ENCODE results near the gene CDR2. TPM values are rescaled to one million over a fixed set of nuclear protein-coding genes. Genes with fewer than 3 reads are reported as not detected.

Gene CDR2
- total and polyA plus RNA-seq, 2 of the 13 experiments (the other 11 are each of a cell fraction or from before 2014, with no cell fraction given): 59.0 to 78.9 TPM

DNA sequence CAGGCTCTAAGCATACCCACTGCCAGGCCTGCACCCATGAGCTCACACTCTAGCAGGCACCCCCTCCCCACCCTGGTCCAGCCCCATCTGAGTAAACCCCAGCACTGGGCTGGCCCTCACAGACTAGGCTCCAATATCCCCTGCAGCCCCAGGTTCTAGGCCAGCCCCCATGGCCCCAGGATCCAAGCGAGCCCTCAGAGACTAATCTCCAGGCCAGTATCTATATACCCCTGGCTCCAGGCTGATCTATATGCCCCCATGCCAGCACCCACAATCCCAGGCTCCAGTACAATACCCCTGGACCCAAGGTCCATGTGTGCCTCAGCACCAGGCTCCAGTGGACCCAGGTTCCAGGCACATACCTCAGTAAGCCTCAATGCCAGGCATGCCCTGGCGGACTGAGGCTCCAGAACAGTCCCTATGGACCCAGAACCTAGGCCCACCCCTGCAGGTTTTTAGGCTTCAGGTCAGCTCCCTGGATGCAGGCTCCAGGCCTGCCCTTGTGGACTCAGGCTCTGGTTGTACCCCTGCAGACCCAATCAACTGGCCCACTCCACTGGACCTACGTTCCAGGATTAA is 38.7 kb downstream of the CDR2 start (continued):
- TF ChIP-seq, protein P1, sequence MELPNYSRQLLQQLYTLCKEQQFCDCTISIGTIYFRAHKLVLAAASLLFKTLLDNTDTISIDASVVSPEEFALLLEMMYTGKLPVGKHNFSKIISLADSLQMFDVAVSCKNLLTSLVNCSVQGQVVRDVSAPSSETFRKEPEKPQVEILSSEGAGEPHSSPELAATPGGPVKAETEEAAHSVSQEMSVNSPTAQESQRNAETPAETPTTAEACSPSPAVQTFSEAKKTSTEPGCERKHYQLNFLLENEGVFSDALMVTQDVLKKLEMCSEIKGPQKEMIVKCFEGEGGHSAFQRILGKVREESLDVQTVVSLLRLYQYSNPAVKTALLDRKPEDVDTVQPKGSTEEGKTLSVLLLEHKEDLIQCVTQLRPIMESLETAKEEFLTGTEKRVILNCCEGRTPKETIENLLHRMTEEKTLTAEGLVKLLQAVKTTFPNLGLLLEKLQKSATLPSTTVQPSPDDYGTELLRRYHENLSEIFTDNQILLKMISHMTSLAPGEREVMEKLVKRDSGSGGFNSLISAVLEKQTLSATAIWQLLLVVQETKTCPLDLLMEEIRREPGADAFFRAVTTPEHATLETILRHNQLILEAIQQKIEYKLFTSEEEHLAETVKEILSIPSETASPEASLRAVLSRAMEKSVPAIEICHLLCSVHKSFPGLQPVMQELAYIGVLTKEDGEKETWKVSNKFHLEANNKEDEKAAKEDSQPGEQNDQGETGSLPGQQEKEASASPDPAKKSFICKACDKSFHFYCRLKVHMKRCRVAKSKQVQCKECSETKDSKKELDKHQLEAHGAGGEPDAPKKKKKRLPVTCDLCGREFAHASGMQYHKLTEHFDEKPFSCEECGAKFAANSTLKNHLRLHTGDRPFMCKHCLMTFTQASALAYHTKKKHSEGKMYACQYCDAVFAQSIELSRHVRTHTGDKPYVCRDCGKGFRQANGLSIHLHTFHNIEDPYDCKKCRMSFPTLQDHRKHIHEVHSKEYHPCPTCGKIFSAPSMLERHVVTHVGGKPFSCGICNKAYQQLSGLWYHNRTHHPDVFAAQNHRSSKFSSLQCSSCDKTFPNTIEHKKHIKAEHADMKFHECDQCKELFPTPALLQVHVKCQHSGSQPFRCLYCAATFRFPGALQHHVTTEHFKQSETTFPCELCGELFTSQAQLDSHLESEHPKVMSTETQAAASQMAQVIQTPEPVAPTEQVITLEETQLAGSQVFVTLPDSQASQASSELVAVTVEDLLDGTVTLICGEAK (IDR thresholded peaks at IDR 0.05): no peak
- TF ChIP-seq, protein P1 (CRISPR knock-in tag; IDR thresholded peaks at IDR 0.05): peak; percentile 43; the same call in 1 of the 2 replicates
- TF ChIP-seq KDM4B (CRISPR knock-in tag; IDR thresholded peaks at IDR 0.05): no peak
- TF ChIP-seq, protein P2, sequence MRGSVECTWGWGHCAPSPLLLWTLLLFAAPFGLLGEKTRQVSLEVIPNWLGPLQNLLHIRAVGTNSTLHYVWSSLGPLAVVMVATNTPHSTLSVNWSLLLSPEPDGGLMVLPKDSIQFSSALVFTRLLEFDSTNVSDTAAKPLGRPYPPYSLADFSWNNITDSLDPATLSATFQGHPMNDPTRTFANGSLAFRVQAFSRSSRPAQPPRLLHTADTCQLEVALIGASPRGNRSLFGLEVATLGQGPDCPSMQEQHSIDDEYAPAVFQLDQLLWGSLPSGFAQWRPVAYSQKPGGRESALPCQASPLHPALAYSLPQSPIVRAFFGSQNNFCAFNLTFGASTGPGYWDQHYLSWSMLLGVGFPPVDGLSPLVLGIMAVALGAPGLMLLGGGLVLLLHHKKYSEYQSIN (CRISPR knock-in tag; IDR thresholded peaks at IDR 0.05; ENCODE audit: borderline replicate concordance): no peak
- TF ChIP-seq ZNF563 (CRISPR knock-in tag; IDR thresholded peaks at IDR 0.05): no peak
- TF ChIP-seq, protein P3, sequence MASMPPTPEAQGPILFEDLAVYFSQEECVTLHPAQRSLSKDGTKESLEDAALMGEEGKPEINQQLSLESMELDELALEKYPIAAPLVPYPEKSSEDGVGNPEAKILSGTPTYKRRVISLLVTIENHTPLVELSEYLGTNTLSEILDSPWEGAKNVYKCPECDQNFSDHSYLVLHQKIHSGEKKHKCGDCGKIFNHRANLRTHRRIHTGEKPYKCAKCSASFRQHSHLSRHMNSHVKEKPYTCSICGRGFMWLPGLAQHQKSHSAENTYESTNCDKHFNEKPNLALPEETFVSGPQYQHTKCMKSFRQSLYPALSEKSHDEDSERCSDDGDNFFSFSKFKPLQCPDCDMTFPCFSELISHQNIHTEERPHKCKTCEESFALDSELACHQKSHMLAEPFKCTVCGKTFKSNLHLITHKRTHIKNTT (CRISPR knock-in tag; IDR thresholded peaks at IDR 0.05): no peak
- TF ChIP-seq SETDB1 (CRISPR knock-in tag; IDR thresholded peaks at IDR 0.05; ENCODE audit: borderline replicate concordance): no peak
- TF ChIP-seq AGO2 (optimal IDR thresholded peaks at IDR 0.05; ENCODE audit: low read depth, low read length): peak; percentile 98
- TF ChIP-seq YY1 (IDR thresholded peaks at IDR 0.05; ENCODE audit: insufficient read depth, insufficient replicate concordance, low read depth, low read length): no peak
- TF ChIP-seq THAP11 (CRISPR knock-in tag; IDR thresholded peaks at IDR 0.05): no peak
- no peak for TF ChIP-seq MED8 (CRISPR knock-in tag; IDR thresholded peaks at IDR 0.05; ENCODE audit: insufficient replicate concordance)
- peak; percentile 72; the same call in 1 of the 2 replicates for TF ChIP-seq GLI4 (CRISPR knock-in tag; IDR thresholded peaks at IDR 0.05; ENCODE audit: borderline replicate concordance)
- 0 out of 2 replicates have a peak, but pooled peaks have one; percentile 40 for TF ChIP-seq ZNF776 (CRISPR knock-in tag; IDR thresholded peaks at IDR 0.05)
- TF ChIP-seq ZSCAN31 (CRISPR knock-in tag; IDR thresholded peaks at IDR 0.05; ENCODE audit: low read depth): no peak
- TF ChIP-seq, protein P4, sequence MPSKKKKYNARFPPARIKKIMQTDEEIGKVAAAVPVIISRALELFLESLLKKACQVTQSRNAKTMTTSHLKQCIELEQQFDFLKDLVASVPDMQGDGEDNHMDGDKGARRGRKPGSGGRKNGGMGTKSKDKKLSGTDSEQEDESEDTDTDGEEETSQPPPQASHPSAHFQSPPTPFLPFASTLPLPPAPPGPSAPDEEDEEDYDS (CRISPR knock-in tag; IDR thresholded peaks at IDR 0.05): no peak
- TF ChIP-seq, protein P5, sequence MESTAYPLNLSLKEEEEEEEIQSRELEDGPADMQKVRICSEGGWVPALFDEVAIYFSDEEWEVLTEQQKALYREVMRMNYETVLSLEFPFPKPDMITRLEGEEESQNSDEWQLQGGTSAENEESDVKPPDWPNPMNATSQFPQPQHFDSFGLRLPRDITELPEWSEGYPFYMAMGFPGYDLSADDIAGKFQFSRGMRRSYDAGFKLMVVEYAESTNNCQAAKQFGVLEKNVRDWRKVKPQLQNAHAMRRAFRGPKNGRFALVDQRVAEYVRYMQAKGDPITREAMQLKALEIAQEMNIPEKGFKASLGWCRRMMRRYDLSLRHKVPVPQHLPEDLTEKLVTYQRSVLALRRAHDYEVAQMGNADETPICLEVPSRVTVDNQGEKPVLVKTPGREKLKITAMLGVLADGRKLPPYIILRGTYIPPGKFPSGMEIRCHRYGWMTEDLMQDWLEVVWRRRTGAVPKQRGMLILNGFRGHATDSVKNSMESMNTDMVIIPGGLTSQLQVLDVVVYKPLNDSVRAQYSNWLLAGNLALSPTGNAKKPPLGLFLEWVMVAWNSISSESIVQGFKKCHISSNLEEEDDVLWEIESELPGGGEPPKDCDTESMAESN (CRISPR knock-in tag; conservative IDR thresholded peaks at IDR 0.05): 0 out of 2 replicates have a peak, but pooled peaks have one; percentile 52

Measured in HepG2 (cell line).